Measurements from ENCODE around the gene NCK2. TPM values are rescaled to one million over a fixed set of nuclear protein-coding genes. Genes with fewer than 3 reads are reported as not detected.

The NCK2 gene
- total RNA-seq = 19.1 and 32.4 TPM in 2 replicates

GRCh38 chr2:105744909-105745853 lies at the start of gene NCK2:
TSS of gene NCK2 (plus strand) at chr2:105744912. CDS start at chr2:105855064, 110,152 bp downstream.

Data from smooth muscle cell of trachea (primary cell).